Activated T-helper 9 cell treated with anti-CD3 and anti-CD28 coated beads, Interleukin-2, amount 50 U/mL, for 16 hours (primary cell): ENCODE data around the gene ADCY1.

Experiments
- DNase-seq: peaks from one replicate; pipeline ENCODE4 v3.0.0-alpha.2; 2020; ENCODE audit warnings: low read depth

The ADCY1 gene

DNA sequence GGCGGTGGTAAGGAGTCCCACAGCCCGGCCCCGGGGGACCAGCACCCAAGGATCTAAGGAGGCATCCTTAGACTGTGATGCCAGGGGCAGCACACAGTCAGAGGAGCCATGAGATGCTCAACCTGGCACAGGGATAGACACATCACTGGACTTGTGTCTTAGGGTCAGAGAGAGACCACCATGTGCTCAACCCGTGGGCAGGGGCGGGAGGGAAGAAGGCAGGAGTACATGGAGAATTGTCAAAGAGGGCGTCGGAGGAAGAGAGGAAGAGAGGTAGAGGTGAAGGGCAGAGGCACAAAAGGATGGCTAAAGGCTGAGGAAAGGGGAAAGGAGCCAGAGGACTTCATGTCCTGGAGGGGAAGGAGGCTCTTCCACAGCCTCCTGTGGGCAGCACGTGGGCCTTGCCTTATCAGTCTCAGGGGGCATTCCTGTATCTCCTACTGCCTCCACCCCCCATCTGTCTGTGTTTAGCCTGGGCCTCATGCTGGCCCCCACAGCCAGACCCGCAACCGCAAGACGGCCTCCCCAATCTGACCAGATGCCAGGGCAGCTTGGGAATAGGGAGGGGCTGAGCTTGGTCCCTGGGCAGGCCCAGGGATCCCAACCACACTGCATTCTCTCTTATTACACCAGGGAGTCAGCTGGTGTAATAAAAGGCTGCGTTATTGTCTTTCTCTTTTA is 2.2 kb downstream of the ADCY1 start:
- no peak for DNase-seq

DNA sequence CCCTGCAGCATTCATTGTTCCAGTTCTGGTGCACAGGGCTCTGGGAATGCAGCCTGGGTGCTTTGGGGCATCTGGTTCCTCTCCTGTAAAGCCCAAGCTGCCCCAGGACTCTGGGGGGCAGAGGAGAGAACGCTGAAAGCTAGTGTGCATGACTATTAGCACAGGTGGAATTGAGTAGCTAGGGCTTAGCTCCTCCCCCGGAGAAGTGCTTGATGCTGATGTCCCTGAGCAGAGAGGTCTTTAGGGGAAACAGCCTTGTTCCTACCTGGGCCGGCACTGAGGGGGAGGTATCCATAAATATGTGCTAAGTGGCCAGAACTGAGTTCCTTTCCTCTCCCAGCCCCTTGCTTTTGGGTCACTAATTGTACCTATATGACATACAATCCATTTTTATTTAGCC is 3.9 kb downstream of the ADCY1 start:
- DNase-seq = no peak

DNA sequence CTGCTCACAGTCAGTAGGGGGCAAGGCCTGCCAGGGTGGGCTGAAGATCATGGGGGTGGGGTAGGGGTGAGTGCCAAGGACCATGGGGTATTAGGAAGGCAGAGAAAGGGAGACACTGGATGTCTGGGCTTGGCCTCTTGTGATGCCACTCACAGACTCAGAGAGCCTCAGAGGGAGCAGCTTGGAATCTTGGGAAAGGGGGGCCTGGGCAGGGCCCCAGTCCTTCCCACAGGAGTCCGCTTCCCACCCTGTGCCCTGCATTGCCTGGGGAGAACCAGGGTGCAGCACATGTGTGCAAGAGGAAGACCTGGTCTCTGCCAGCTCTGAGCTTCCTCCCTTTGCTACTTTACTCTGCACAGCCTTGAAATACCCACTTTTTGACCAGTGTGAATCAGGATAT is 4.3 kb downstream of the ADCY1 start:
- no peak for DNase-seq

DNA sequence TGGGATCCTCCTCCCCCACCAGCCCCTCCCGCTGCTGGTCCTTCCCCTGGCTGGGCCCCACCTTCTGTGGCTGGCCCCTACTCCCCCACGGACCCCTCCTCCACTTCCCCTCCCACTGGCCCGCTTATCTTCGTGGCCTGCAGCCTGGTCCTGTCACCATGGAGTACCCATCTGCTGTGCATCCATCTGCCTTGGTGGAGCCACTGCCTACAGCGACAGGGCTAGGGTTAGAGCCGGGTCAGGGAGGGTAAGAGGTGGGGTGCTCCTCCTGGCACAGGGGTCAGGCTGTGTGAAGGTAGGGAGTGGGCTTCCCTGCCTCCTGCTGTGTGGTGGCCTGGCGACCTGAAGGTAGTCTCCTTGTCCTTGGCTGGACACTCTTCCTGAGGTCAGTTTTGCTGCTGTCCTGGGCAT is 5.2 kb downstream of the ADCY1 start:
- no peak for DNase-seq

DNA sequence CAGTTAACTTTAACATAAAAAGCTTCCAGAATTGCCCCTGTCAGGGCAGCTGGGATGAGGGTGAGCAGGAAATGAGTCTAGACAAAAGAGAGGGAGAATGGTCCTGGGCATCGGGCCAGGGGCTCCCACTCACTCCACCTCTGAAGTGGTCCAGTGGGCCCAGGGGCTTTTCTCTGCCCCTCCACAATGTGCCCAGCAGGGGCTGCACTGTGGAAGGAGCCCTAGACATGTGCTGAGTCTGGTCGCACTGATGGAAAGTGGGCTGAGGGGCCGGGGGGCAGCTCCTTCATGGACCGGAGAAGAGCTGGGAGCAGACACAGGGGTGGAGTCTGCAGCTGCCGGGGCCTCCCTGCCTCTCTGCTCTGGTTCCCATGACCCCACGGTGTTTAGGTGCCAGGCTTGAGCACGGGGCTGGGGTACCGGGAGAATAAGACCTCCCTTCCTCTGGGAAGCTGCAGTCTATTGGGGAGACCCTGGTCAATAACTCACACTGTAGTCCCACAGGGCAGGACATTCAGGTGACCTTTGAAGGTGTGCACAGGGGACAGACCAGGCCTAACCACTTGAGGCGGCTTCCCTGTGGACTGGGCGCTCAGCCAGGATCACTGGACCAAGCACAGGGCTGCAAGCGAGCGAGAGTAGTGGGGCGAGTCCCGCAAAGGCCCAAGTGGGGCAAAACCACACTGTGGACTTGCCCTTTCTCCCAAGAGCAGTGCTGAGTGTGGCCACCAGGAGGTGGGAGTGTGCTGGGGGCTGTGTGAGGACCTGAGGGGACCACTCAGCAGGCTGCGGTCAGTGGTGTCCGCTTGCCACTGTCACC is 6.1 kb downstream of the ADCY1 start:
- no peak for DNase-seq

DNA sequence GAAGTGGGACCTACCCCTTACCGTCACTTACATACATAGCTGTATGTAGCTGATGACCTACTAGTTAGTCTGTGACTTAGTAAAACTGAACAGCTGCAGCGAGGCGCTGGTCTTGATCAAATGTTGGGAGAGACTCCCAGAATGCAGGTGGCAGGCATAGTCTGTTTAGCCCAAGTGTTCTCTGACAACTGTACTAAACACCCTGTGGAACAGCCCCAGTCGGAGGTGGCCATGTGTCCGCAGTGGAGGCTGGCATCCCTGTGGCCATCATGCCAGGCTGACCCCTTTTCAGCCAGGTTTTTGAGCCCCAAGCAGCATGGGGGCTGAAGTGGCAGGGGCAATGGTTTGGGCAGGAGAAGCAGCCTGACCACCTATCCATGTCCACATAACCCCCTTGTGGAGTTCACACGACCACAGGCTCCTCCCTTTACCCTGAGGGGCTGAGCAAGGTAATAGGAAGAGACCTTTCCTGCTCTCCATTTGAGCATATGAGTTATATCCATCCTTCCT is 7.2 kb downstream of the ADCY1 start:
- no peak for DNase-seq

DNA sequence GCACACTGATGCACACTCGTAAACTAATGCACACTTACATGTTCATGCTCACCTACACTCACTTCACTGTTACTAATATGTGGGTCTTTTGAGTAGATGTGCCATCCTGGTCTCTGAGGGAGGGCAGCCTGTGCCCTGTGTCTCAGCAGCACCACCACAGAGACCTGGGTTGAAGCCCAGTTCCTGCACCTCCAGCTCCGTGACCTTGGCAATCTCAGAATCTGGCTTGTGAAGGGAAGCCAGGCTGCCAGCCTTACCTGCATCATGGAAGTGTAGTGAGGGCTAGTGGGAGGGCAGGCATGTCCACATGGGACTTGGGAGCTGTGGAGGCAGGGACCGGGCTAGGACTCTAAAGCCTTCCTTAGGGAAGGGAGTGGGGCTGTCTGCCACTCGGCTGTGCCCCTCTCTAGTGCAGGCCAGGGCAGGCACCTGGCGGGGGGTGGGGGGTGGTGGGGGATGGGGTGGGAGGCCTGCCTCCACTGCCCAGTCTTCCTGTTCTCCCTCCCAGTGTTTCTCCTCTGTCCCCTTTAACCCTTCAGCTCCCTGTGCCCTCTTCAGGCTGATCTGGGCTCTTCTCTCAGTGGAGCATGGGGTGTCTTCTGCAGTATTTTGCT is 8.1 kb downstream of the ADCY1 start:
- no peak for DNase-seq

DNA sequence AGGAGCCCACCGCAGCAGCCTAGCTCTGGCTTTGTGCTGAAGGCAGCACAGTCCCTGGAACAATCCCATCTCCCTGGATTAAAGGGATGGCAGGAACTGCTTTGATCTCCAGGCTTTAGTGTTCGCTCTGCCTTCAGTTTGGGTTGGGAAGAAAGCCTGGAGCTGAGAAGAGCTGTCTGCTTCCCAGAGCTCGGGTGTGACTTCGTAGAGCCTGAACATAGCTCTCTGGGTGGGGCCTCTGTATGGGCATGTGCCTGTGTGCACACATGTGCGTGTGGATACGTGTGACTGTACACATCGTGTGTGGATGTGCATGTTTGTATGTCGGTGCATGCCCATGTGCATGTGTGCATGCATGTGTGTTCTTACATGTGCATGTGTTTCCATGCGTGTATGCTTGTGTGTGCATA is 8.7 kb downstream of the ADCY1 start:
- no peak for DNase-seq

DNA sequence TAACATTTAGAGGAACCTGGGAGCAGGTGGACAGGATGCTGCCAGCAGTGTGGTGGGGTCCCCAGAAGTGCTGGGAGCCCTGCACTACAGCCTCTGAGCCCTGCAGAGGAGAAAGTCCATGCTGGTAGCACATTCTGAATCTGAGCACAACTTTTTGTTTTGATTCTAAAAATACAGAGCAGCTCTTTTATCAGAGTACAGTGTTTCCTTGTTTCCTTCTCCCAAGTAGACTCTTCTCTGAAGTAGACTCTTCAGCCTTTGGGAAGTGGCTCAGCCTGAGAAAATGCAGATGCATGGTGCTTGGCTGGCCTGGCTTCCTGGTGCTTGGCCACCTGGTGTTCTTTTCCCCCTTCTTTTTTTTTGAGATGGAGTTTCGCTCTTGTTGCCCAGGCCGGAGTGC is 9.1 kb downstream of the ADCY1 start:
- no peak for DNase-seq

DNA sequence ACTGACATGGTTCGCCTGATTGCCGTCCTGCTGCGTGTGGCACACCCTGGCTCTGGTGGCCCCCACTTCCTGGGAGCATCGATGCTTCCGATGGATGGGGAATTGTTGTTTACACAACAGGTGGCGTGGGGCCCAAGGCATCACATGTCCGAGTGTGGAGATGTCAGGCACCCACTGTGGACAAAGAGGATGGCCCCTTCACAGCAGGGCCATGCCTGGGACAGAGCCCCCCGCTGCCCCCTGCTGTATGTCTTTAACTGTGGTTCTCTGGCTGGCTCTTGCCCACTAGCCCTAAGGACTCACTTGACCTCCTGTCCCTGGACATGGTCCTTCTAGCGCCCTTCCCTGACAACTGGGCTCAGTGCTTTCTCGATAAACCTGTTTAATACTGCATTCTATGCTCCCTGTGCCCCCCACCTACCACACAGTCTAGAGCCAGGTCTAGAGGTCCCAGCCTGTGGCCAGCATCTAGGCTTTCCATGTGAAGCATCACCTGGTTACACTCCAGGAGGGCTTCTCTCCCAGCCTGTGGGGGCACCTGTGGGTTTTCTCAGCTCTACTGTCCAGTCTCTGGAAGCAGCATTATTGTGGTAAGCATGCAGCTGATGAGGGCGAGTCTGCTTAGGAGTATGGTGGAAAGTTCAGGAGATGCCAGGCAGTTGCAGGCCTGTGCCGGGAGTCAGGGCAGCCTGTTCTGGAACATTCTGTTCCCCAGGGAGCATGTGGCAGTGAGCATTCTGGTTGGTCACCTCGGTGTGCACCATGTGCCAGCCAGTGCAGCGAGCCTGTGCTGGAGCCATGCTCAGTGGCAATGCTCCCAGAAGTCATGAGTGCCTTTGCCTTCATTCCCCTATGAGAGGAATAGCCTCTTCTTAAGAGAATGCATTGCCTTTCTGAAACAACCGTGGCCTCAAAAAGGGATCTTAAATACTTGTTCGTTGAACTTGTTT is 10.4 kb downstream of the ADCY1 start:
- no peak for DNase-seq

DNA sequence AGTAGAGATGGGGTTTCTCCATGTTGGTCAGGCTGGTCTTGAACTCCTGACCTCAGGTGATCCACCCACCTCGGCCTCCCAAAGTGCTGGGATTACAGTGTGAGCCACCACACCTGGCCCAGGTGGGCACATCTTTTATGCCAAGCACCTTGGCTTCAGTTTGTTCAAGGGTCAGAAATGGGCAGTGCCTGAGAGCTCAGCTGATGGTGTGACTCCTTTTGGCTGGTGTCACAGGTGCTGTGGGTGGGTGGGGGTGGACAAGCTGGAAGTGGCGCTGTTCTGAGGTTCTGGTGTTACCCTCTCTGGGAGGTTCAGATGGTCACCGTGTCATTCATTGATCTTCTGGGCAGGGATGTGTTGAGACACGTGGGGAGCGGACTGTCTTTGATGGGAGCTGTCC is 11.5 kb downstream of the ADCY1 start:
- no peak for DNase-seq

DNA sequence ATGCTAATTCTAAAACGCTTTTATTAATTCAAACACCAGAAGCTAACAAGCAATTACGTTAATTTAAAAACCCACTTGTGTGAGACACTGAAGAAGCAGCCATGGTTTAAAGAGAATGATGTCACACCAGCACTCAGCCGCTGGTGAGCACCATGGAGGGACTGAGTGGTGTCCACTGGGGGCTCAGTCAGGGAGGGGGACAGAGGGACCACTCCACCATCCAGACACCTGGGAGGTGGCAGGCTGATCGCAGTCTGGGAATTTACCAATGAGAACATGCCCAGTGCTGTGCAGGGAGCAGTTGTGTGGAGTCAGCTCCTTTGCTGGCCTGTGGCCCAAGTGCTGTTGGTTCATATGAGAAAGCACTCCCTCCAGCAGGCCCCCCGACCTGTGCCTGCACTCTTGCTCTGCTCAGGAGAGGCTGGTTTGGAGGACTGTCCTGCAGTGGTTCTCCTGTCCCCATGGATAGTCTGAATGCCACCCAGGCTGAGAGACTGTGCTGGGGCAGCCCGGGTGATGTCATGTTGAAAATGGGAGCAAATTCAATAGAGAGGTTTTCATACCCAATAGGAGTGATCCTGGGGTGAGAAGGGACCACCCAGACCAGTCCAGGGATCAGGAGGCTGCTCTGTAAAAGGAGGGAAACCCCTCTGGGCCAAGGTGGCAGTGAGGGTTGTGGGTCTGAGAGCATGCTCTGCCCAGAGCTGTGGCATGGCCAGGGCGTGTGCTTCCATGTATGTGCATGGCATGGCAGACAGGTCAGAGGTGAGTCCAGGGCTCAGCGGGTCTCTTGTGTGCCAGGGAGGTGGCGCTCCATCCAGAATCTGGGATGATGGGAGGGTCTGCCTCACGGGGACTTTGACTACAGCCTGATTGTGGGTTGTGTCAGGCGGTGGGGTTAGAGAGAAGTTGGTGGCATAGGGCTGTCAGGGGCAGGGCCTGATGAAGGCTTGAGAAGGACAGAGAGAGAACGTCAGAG is 12.7 kb downstream of the ADCY1 start:
- DNase-seq = no peak

DNA sequence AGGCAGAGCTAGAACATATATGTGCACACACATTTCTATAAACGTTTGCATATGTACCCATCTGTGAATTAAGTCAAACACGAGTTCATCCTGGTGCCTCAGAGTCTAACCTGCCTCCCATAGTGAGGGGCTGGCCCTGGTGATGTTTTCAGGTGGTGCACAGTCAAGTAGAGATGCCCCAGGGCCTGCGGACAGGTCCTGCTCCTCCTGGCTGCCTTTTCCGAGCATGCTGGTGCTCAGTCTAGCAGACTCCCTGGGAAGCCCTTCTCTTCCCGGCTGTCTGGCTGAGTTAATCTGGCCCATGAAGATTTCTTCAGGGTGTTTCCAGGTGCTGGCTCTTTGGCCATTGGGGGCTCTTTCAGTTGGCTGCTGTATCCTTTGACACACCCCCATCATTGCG is 14.3 kb downstream of the ADCY1 start:
- no peak for DNase-seq

DNA sequence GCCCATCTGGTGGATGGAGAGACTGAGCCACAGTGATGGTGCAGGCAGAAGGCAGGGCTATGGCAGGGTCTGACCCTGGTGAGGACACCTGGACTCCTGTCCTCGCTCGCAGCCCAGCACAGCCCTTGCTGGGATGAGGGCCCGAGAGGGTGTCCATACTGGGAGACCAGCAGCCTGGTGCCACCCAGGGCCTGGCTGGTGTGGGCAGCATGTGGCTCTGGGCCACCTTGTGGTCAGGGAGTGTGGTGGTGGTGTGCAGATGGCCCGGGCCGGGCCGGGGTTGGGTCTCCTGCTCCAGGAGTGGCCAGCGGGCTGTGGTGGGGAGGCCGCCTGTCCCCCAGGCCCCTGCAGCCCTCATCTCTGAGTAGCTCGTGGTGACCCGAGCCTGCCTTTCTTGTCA is 14.9 kb downstream of the ADCY1 start:
- DNase-seq = no peak

DNA sequence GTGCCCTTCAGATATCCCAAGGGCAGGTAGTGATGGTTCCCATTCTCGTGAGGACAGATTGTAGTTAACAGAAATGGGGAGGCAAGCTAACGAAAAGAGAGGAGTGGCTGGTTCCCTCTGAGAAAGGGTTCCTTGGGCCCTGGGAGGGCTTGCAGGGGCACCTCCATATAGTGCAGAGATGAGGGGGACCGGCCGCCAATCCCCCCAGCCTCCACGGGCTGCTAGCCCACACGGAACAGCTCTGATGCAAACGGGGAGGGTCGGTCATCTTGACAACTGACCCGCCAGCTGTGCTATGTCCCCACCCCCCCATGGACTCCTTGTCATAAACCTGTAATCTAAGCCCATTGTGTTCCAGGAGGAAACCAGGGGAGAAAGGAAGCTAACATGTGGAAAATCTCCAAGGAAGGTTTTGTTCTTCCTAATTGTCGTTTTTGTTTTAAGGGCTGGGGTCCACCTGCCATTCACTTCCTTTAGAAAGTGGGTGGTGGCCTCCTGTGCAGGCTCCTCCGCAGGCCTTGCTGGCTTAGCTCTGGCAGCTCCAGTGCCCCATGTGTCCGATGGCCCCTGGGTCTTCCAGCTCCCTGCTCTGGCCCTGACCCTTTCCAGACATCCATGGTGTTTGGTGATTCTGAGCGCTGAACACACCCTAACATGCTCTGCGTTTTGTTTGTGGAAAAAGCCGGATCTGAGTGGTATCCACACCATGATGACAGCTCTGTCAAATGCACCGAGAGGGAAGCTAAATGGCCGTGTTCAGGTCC is 15.9 kb downstream of the ADCY1 start:
- no peak for DNase-seq

DNA sequence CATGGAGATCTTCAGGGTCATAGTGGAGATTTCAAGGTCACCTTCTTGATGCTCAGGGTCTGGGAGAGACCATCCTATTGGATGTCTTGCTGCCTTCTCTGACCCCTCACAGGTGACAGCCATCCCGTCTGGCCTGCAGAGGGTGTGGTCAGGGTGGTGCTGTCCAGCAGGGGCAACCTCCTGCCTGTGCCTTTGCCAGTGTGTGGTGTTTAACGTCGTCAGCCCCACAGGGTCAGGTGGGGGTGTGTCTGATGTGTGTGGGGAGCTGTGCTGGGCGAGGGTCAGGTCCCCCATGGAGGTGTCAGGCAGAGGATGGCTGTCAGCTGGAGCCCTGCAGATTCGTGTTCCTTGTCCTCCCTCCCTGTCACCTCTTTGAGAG is 16.5 kb downstream of the ADCY1 start:
- no peak for DNase-seq

DNA sequence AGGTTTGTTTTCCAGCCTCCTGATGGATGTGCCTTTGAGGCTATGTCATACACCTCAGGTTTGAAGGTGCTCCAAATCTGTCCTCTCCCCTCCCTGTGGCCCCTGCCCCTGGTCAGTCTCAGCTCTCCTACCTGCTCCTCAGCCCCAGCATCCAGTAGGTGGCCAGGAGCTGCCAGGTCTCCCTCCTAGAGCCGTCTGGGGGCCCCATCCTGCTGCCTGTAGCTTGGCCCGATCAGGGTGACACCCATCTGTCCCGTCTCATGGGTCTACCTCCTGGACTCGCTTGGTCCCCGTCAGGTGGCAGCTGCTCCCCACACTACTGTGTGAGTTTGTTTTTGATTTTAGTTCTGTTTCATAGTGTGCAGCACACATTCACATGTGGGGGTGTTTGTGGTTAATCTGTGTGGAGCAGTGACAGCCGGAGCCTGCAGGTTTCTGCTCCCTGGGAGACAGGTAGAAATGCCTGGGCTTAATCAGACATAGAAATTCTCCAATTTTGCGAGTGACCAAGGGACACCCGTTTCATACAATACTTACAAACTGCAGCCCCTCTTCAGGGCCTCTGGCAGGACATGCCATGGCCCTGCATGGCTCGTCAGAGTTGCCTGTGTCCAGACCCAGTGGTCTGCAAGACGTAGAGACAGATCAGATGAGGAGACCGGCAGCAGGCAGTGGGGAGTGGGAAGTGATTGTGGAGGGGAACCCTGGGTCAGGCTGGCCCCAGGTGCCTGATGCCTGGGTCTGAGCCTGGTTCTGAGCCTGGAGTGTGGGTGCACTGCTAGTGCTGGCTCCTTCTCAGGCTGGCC is 17.1 kb downstream of the ADCY1 start:
- DNase-seq = no peak

DNA sequence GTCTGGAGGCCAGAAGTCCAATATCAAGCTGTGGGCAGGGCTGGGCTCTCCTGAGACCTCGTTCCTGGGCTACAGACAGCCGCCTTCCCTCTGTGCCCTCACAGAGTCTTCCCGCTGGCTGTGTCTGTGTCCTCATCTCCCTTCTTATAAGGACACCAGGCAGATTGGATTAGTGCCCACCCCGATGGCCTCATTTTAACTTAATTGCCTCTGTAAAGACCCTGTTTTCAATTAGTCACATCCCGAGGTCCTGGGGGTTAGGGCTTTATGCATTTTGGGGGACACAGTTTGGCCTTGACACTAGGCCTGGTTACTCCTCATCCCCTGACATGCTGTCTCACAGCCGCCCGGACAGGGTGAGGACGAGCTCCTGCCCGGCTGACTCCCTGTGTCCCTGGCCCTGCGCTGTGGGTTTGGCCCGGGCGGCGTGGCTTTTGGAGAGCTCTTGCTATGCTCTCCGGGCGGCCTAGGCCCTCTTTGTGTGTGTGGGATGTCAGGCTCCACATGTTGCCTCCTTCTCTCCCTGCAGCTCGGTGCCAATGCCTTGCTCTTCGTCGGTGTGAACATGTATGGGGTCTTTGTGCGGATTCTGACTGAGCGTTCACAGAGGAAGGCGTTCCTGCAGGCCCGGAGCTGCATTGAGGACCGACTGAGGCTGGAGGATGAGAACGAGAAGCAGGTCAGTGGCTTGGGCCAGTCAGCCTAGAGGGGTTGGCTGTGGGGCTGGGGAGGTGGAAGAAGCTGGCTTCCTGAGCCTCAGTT is 18.2 kb downstream of the ADCY1 start:
- no peak for DNase-seq
